ENCODE data around the gene MORN1.
"Not testable (repeated sequence)": the region's sequence is repeated elsewhere in the genome, so short reads cannot be mapped to it uniquely, and the experiment has no call there.

Gene MORN1

DNA sequence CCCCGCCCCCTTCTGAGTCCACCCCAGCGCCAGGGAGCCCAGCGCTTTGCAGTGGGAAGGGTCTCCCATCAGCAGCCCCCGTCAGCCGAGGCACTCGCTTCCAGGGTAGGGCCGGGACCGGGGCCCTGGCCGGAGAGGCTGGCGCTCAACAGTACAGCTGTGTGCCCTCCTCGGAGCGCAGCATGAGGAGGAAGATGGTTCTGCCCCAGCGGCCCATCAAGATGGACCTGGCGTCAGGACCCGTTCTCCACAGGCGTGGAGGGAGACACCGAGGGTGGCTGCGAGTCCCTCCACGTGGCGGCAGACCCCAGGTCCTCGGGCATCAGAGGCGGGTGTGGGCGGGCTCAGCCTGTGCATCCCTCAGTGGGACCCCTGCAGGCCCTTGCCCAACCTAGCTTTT is 54.3 kb downstream of the MORN1 start:
- DNase-seq (ENCODE audit: low spot score): no peak

DNA sequence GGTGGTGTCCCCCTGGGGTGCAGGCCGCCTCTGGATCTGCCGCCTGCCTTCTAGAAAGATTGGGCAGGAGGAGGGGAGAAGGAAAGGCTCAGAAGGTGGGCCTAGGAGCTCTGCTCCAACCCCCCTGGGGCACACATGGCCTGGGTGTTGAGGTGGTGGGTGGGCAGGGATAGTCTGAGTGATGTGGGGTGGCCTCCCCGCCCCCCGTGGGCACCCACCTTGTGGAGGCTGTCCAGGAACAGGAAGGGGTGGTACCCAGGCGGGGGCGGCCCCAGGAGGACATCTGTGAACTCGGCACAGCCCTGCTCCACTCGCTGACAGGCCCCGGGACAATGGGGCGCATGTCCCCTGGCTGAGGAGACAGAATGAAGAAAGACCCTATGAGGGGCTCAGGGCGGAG is 54.9 kb downstream of the MORN1 start:
- no peak for DNase-seq (ENCODE audit: low spot score)

DNA sequence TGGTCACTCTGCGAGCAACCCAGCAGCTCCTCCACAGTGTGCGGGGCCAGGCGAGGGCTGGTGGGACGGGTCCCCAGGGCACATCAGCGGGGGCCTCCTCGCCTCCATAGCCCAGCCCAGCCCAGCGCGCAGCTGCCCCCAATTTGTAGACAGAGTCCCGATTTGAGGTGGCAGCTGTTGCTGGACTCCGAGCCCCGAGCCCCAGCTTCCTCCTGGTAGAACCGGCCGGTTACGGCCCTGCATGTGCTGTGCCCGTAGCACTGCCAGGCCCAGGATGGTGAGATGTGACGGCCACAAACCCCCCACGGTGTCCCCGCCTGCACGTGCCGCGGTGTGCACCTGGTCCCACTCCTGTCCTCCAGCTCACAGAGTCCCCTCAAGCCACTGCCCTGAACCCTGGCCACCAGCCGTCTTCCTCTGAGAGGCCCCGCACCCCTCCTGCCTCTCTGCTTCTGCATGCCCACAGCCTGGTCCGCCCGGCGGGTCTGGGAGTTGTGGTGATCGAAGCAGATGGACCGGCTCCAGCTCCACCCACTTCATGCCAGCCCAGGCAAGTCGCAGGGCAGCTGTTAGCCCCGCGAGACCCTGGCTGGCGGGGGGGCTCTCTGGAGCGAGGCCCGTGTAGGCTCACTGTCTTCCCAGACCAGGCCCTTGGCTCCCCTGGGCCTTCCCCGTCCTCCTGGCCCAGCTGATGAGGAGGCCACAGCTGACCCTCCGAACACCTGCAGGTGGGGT is 55.5 kb downstream of the MORN1 start:
- DNase-seq (ENCODE audit: low spot score): no peak

DNA sequence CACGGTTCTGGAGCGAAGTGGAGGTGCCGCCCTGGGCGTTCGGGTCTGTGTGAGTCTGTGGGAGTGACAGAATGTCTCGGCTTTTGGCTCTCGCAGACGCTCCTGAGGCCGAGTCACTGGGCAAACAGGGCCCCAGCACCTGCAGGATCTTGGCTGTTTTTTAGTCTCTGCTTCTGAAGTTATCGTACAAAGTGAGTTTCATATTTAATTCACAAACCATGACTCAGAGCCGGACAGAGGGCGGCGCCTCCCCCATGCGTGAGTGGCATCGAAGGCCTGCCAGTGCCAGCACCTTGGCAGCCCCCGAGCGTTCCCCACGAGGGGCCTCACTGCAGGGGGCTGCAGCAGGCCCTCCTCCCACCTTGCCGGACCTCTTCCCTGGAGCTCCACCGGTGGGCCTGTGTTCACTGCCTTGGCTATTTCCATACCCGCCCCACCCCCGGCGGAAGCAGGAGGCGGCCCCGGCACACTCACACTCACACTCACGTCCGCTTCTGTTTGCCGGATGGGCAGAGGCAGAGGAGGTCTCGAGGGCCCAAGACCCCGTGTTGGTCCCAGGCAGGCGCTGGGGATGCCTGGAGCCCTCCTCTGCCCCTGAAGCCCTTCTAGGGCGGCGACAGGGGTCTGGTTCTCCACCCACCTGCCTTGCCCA is 56.3 kb downstream of the MORN1 start:
- no peak for DNase-seq (ENCODE audit: low spot score)

DNA sequence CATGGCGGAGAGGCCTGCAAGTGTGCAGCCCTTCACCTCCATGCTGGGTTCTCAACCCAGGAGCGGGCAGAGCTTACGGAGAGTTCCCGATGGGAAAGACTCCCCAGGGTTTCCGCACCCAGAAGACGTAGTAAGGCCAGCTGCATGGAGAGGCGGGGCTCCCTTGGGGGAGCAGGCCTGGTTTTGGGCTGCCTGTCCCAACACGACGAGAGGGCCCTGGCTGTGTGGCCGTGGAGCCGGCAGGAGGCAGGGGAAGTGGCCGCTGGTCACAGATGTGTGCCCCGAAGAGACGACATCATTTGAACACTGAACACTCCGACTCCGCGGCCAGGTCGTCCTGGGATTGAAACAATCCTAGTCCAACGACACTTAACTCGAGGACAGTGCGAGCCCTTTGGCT is 57.0 kb downstream of the MORN1 start:
- no peak for DNase-seq (ENCODE audit: low spot score)

DNA sequence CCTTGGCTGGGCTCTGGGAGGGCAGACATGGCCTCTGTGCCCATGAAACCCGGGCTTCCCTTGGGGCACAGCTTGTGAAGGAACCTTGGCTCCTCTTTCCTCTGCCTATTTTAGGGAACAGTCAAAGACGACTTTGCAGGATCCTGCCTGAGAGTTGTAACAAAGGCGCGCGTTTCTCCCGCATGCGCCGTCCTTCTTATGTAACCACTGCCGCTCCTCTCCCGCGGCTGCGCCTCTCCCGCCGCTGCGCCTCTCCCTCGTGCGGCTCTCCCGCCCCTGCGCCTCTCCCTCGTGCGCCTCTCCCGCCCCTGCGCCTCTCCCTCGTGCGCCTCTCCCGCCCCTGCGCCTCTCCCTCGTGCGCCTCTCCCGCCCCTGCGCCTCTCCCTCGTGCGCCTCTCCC is 59.8 kb downstream of the MORN1 start:
- not testable (repeated sequence) for DNase-seq (ENCODE audit: low spot score)

DNA sequence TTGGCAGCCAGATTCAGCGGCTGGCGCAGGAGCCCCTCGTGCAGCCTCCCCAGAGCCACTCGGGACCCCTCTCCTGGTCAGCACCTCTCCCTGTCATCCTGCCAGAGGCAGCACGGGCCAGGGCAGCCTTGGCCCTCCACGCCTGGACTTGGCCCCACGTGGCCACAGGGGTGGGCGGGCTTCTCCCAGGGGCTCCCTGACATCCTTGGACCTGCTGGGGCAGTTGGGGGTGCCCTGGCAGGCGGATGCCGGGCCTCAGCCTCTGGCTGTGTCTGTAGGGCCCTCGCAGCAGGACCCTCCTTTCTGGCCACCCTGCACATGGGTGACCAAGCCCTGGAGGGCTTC is 60.2 kb downstream of the MORN1 start:
- DNase-seq (ENCODE audit: low spot score): no peak

DNA sequence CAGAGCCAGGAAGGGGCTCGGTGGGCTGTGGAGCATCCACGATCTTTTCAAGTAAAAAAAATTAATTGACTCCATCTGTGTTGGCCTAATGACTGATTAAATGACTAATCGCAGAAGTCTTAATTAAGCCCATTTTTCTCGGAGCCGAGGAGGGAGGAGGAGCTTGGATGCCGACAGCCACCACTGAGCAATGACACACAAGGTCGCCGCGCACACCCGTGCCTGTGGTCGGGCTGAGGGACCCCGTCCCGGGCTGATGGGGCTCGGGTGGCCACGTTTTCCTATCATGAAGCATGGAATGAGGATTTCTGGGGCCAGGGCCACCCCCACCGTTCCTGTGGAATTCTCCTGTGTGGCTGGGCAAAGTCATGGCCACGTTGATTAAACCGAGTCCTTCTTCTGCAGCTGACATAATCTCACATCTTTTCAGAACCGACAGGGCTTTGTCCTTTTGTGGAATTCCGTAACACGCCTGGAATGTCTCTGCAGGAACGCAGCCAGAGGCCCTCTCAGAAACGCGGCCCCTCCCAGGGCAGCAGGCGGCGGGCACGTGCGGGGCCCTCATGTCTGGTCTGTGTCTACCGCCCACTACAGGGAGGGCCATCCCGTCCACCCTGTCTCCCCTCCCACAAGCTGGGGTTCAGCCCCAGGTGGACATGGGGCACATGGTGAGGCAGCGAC is 60.7 kb downstream of the MORN1 start:
- DNase-seq (ENCODE audit: low spot score): no peak

DNA sequence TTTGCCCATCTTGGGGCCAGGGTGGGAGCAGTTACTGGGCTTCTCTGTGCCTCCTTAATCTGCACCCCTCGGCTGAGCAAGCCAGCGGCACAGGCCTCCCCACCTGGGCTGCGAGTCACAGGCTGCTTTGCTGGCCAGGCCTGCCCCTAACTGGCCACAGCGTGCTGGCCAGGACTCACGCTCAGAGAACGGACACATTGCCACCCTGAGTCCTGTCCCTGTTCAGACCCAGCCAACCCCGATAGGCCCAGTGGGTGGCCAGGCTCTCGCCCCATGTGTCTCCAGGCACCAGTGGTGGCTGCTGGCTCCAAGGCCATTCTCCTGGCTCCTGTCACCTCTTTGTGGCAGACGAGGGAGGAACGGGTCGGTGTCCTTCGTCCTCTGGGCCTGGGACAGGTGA is 61.3 kb downstream of the MORN1 start:
- DNase-seq (ENCODE audit: low spot score): no peak

DNA sequence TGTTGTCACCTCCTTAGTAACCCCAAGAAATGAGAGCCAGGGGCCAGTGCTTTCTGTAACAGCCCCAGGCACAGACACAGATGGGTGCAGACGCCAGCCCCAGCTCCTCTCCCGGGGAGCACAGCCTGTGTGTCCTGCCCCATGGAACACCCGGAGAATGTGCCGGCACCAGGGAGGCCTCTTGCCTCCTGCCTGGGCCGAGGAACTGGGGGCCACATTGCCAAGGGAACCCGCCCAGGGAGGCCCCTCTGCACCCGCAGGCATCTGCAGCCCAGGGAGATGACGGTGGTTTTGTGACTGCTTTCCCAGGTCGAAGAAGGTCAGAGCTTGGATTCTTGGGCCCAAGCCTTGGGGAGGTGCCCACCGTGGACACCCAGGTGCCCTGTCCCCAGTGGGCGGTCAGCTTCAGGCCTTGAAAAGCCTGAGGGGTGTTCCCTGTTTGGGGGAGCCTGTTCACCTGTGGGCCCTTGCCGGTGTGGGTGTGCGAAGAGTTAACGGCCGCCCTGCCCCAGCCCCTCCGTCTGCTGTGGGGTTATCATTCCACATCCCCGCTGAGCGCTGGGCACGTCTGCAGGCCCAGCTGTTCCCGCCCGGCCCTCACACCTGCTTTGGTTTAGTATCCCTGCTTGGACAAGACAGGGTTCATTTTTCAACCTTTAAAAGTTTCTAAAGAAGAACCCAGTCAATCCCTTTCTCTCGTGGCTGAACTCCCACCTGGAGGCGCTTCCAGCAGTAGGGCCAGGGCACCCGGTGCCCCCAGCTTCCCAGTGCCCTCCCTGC is 62.5 kb downstream of the MORN1 start:
- no peak for DNase-seq (ENCODE audit: low spot score)

DNA sequence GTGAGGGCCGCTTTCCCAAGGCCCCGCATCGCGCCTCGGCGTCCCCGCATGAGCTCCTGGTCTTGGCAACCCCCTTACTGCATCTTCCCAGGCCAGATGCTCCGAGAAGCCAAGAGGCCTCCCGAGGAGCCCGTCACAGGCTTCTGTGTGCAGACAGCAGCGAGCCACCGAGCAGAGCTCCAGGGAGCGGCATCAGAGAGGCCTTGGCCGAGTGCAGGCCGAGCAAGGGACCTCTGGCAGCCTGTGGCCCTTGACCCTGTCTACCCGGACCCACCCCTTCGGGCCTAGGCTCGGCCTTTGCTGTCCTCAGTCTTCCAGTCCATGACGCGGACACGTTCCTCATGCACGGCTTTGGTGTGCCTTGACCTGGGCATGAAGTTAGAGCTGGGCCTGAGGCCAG is 63.5 kb downstream of the MORN1 start:
- DNase-seq (ENCODE audit: low spot score): no peak

DNA sequence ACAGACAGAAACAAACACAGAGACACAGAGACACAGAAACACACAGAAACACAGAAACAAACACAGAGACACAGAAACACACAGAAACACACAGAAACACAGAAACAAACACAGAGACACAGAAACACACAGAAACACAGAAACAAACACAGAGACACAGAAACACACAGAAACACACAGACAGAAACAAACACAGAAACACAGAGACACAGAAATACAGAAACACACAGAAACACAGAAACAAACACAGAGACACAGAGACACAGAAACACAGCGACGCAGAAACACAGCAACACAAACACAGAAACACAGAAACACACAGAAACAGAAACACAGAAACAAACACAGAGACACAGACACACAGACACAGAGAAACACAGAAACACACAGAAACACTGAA is 64.2 kb downstream of the MORN1 start:
- not testable (repeated sequence) for DNase-seq (ENCODE audit: low spot score)

DNA sequence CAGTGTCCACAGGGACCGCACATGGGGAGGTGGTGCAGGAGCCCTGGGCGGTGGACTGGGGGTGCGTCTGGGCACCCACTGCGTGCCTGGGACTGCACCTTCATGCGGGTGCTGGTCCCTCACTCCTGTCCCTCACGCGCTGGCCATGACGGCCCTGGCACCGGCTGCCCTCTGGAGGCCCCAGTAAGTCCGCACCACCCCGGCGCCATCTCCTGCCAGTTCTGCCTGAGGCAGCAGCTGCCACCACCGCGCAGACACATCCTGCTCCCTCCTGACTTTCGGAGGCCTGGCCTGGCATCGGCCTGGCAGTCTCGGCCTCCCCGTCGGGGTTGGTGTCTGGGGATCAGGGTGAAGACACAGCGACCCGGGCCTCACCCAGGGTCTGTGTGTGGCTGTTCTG is 64.8 kb downstream of the MORN1 start:
- DNase-seq (ENCODE audit: low spot score): no peak

DNA sequence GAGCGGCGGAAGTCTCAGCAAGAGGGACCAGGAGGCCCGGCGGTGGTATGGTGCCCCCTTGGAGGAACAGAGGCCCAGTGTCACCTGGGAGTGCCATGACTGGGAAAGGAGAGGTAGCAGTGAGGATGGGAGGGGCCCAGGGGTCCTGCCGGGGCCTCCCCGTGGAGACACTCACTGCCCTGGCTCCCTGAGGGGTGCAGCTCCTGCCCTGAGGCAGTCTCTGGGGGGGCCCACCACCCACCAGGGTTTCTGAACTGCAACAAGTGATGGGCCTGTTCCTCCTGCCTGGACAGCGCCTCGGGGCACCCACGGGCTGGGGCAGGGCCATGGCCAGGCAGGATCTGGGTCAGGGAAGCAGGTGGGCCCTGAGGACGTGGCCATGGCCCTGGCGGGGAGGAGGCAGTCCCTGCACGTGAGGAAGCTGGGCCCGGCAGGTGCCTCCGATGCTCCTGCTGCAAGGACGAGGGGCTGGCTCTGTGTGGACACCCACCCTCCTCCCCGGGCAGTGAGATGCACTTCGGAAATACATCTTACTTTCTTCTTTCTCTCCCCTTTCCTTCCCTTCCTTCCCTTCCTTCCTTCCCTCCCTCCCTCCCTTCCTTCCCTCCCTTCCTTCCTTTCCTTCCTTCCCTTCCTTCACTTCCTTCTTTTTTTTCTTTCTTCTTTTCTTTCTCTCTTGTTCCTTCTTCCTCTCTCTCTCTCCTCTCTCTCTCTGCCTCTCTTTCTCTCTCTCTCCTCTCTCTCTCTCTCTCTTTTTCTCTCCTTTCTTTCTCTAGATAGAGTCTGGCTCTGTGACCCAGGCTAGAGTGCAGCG is 66.6 kb downstream of the MORN1 start:
- no peak for DNase-seq (ENCODE audit: low spot score)

DNA sequence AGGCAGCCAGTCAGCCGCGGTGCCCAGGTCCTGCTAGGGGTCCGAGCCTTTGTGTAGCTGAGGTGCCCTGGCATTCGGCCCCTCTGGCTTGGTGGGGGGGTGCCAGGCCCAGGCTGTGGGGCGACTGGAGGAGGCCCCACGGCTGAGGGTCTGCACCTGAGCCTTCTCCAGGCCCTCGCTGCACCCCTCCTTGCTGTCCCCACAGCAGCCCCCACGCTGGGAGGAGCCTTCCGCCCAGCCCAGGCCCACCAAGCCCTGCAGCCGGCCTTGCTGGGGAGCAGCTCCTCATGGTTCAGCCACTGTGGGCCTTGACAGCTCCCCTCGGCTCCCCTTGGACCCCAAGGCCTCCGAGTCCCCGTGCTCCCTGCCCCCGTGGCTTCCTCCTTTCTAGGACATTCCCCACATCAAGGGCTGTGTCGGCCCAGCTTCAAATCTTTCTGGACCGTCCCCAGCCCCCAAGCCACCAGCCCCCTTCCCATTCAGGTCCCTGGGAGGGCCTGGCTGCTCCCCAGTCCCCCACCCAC is 67.8 kb downstream of the MORN1 start:
- no peak for DNase-seq (ENCODE audit: low spot score)

DNA sequence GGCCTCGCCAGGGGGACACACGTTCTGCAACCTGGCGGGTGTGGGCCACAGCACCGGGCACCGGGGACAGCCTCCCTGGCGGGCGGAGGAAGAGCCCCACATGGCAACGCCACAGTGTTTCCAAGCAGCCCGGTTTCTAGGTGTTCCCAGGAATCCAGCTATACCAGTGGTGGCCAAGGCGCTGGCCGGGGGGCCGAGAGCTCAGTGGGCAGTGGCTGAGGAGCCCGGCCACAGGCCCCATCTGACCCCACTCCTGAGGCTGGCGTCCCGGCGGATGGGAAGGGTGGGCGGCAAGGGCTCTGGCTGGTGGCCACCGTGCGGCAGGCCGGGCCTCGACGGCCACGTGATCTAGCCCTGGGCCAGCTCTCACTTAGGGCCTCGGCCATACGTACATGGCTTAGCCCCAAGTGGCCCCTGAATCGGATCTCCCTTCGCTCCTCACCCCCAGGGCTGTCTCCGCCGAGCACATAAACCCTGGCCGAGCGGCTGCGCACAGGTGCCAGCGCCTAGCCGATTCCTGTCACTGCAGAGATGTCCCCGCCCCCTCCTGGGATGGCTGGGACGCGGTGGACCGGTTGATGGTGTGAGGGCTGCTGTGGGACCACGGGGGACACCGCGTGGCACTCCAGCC is 68.7 kb downstream of the MORN1 start:
- DNase-seq (ENCODE audit: low spot score): no peak

DNA sequence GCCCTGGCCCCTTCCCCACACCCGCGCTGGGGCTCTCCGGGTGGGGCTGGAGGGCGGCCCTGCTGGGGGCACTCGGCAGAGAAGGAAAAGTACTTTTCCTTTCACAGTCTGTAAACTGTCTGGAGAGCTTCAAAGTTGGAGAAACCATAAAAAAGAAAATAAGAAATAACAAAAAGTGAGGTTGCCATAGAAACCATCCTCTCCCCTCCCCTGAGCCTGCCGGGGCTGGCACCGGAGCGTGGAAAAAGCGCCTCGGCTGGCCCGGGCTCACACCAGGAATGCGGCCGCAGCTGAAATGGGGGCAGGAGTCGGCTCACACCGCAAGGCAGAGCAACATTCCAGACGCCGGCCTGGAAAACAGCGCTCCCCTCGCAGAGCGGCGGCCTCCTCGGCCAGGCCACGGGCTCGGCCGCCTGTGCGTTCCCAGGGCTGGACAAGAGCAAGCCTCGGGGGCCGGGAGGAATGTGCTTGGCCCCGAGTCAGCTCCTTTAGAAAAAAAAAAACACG is 69.2 kb downstream of the MORN1 start:
- DNase-seq (ENCODE audit: low spot score): no peak

DNA sequence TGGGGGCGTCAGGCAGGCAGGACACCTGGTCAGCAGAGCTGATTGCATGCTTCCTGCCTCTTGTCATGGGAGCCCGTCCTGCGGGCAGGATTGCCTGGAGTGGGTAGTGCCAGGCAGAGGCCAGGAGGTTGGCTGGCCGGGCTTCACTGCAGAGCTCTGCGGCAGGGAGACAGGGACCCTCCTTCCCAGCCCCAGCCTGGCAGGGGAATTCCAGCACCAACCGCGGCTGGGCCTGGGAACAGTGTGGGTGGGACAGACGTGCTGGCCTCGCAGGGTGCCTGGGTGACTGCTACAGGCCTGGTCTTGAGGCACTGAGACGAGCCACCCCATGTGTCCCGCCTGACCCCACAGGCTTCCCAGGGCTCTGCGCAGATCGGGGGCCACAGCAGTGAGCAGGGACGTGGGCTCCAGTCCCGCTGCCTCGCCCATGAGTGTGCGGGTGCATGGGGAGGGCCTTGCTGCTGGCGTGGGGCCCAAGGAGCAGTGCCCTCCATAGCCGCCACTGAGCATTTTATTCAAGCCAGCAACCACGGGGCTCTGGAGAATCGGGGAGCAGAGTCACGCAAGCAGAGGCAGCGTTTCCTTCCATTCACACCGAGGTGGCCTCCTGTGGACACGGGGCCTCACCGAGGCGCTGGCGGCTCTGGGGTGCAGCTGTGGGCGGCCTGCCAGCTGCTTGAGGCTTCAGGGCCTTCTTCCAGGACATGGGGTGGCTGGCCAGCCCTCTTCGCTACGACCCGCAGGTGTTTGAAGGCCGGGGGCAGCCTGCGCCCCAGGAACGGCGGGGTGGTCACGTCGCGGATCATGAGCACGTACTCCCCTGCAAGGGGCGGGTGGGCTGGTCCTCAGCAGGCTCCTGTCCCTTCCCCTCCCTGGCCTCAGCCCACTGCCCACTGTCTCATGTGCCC is 70.3 kb downstream of the MORN1 start:
- DNase-seq (ENCODE audit: low spot score): no peak

DNA sequence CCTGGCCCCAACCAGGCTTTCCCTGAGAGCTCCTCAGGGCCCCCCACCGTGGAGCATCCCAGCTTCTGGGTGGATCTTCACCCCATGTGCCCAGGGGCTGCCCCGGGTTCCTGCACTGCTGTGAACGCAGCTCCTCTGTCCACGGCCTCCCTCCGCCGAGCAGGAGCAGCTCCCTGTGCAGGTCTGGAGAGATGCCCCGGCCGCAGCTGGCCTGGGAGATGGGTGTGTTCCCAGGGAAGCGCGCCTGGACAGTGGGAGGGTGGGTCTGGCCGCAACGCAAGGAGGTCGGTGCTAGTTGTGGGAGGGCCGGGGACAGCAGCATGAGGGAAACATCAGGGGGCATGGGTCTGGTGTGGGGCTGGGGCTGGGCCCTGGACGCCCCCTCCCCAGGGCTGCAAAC is 71.3 kb downstream of the MORN1 start:
- DNase-seq (ENCODE audit: low spot score): no peak

DNA sequence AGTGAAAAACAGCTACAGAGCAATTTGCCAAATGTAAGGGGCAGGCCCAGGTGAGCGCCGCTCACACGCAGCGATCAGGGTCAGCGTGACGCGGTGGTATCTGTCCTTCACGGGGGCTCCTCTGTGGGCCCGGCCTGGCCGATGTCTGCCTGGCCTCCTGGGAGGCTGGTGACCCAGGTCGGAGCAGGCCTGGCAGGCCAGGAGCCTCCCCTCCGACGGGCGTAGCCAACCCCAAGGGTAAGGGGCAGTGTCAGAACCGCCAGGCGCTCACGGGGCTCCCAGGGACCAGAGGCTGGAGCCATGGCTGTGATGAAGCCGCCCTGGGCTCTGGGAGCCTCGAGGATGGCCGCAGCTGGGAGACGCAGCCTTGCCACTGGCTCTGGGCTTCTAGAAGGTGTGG is 72.1 kb downstream of the MORN1 start:
- DNase-seq (ENCODE audit: low spot score): no peak
